HCT116 (cell line): ENCODE measurements around the gene BCL6. TPM values are rescaled to one million over a fixed set of nuclear protein-coding genes. Genes with fewer than 3 reads are reported as not detected.

Experiments used
- ATAC-seq: fragments of 200-7000 bp; cut with Tn5 transposase; 2 replicates; pipeline ENCODE4 v1.9.1; 2020; ENCODE audit warnings: mild to moderate bottlenecking, moderate library complexity
- BruUV-seq: library from RNA; stranded (reverse); fragments of 400-500 nt; replicated peaks from 2 replicates; lab custom pipeline; 2021; lab: Mats Ljungman, UMichigan
- CTCF ChIA-PET: fragments of 300-600 bp; sonication (Branson Sonifier 250); formaldehyde crosslinking; loops from one replicate; lab custom pipeline; 2021; ENCODE audit warnings: antibody characterized with exemption; lab: Charles Lee
- POLR2A ChIA-PET: fragments of 300-600, 350-600 bp; sonication (Branson Sonifier 250); formaldehyde crosslinking; loops from one replicate; lab custom pipeline; 2021; ENCODE audit warnings: antibody characterized with exemption; lab: Charles Lee
- RAD21 ChIA-PET, 2 experiments: fragments of 300-600 bp; sonication (Branson Sonifier 250); formaldehyde crosslinking; loops; one replicate each; lab custom pipeline; 2023; ENCODE audit warnings: low total read pairs in 2 of 2; ENCODE audit not compliant: uncharacterized antibody in 2 of 2, unreplicated experiment in 2 of 2, low non-redundant PET in 1 of 2; lab: Charles Lee
- DNase-seq: peaks from one replicate; pipeline ENCODE4 v3.0.0-alpha.2; 2010; ENCODE audit warnings: low read depth, low spot score
- H2AFZ ChIP-seq: fragments of 200-600 bp; shearing (Covaris generic), sonication (generic); 2 replicates; pipeline ENCODE4 v1.6.1; 2017; ENCODE audit warnings: low read depth, mixed run types, mixed read lengths, antibody characterized with exemption, low read length; ENCODE audit not compliant: poor library complexity, severe bottlenecking
- H3K27ac ChIP-seq: 2 replicates; pipeline ENCODE4 v1.5.1; 2012; ENCODE audit warnings: low read depth, low read length
- H3K27me3 ChIP-seq: fragments of 200-600 bp; sonication (generic); 2 replicates; pipeline ENCODE4 v1.6.1; 2016; ENCODE audit warnings: mixed run types, low read length, mixed read lengths; ENCODE audit not compliant: insufficient read depth
- H3K36me3 ChIP-seq, 2 experiments: fragments of 200-500 bp in 1 of 2; fragments of 200-600 bp in 1 of 2; sonication (Bioruptor generic) in 1 of 2; sonication (generic) in 1 of 2; 2 replicates each; pipeline versions ENCODE4 v1.5.1 to v1.6.1; 2014 to 2016; ENCODE audit warnings: low read length in 2 of 2, inconsistent platforms in 1 of 2, mixed read lengths in 1 of 2, mixed run types in 1 of 2; ENCODE audit not compliant: insufficient read depth in 2 of 2, control insufficient read depth in 1 of 2
- H3K4me1 ChIP-seq, 2 experiments: fragments of 200-600 bp in 1 of 2; sonication (generic) in 1 of 2; 2 replicates each; pipeline versions ENCODE4 v1.5.1 to v1.6.1; 2012 to 2017; ENCODE audit warnings: low read length in 2 of 2, inconsistent platforms in 1 of 2, mild to moderate bottlenecking in 1 of 2, mixed read lengths in 1 of 2, mixed run types in 1 of 2, moderate library complexity in 1 of 2; ENCODE audit not compliant: insufficient read depth in 2 of 2, control insufficient read depth in 1 of 2
- H3K4me2 ChIP-seq: fragments of 200-600 bp; sonication (generic); 2 replicates; pipeline ENCODE4 v1.6.1; 2017; ENCODE audit warnings: mixed run types, low read length, mixed read lengths
- H3K4me3 ChIP-seq, 2 experiments: fragments of 200-600 bp in 1 of 2; sonication (generic) in 1 of 2; replicated peaks in 1 of 2; 2 replicates each; pipeline ENCODE4 v1.5.1; 2011 to 2016; ENCODE audit warnings: low read length in 2 of 2, control low read depth in 1 of 2, low read depth in 1 of 2, mild to moderate bottlenecking in 1 of 2, mixed read lengths in 1 of 2, mixed run types in 1 of 2
- H3K79me2 ChIP-seq: fragments of 200-600 bp; sonication (generic); 2 replicates; pipeline ENCODE4 v1.6.1; 2017; ENCODE audit warnings: mild to moderate bottlenecking, mixed run types, low read length, moderate library complexity, mixed read lengths; ENCODE audit not compliant: insufficient read depth
- H3K9ac ChIP-seq: fragments of 200-600 bp; sonication (generic); 2 replicates; pipeline ENCODE4 v1.6.1; 2016; ENCODE audit warnings: low read length, mixed read lengths
- H3K9me2 ChIP-seq: fragments of 200-600 bp; sonication (generic), shearing (Covaris generic); 2 replicates; pipeline ENCODE4 v1.6.1; 2017; ENCODE audit warnings: mixed run types, mild to moderate bottlenecking, moderate library complexity; ENCODE audit not compliant: insufficient read depth
- H3K9me3 ChIP-seq, 2 experiments: fragments of 200-500 bp in 1 of 2; fragments of 200-600 bp in 1 of 2; sonication (Bioruptor generic) in 1 of 2; sonication (generic) in 1 of 2; 2 replicates each; pipeline ENCODE4 v1.6.1; 2014 to 2017; ENCODE audit warnings: low read length in 2 of 2, mixed read lengths in 2 of 2, inconsistent platforms in 1 of 2, low read depth in 1 of 2, mild to moderate bottlenecking in 1 of 2, mixed run types in 1 of 2, moderate library complexity in 1 of 2; ENCODE audit not compliant: control insufficient read depth in 1 of 2, insufficient read depth in 1 of 2
- H4K20me1 ChIP-seq: fragments of 200-600 bp; sonication (generic), shearing (Covaris generic); 2 replicates; pipeline ENCODE4 v1.6.1; 2017; ENCODE audit warnings: mixed run types, mild to moderate bottlenecking, moderate library complexity; ENCODE audit not compliant: insufficient read depth
- ATF3 ChIP-seq: IDR thresholded peaks from 2 replicates; pipeline ENCODE4 v1.6.1; 2012
- CTCF ChIP-seq, 3 experiments: fragments of 200-600 bp in 1 of 3; sonication (generic) in 1 of 3; IDR thresholded peaks in 2 of 3; conservative IDR thresholded peaks in 1 of 3; 2 replicates each; pipeline ENCODE4 v1.5.1; 2012 to 2017; ENCODE audit warnings: low read depth in 2 of 3, low read length in 2 of 3, antibody characterized with exemption in 1 of 3, borderline replicate concordance in 1 of 3, control low read depth in 1 of 3, mild to moderate bottlenecking in 1 of 3, mixed read lengths in 1 of 3, mixed run types in 1 of 3, moderate library complexity in 1 of 3; ENCODE audit not compliant: insufficient read depth in 1 of 3
- EZH2phosphoT487 ChIP-seq: fragments of 200-600 bp; IDR thresholded peaks from 2 replicates; pipeline ENCODE4 v1.6.1; 2018; ENCODE audit warnings: antibody characterized with exemption, borderline replicate concordance
- MAX ChIP-seq: IDR thresholded peaks from 2 replicates; pipeline ENCODE4 v1.6.1; 2012
- POLR2AphosphoS5 ChIP-seq: IDR thresholded peaks from 2 replicates; pipeline ENCODE4 v1.6.1; 2011; ENCODE audit warnings: mild to moderate bottlenecking, low read depth, low read length, moderate library complexity
- RAD21 ChIP-seq: IDR thresholded peaks from 2 replicates; pipeline ENCODE4 v1.6.1; 2012; ENCODE audit warnings: low read depth, mild to moderate bottlenecking
- REST ChIP-seq: IDR thresholded peaks from 2 replicates; pipeline ENCODE4 v1.6.1; 2012; ENCODE audit warnings: low read depth
- SP1 ChIP-seq: IDR thresholded peaks from 2 replicates; pipeline ENCODE4 v1.6.1; 2012; ENCODE audit warnings: low read depth
- YY1 ChIP-seq: IDR thresholded peaks from 2 replicates; pipeline ENCODE4 v1.6.1; 2011; ENCODE audit warnings: low read length, low read depth, moderate library complexity, mild to moderate bottlenecking; ENCODE audit not compliant: insufficient replicate concordance; ENCODE audit errors: extremely low read depth
- ZNF274 ChIP-seq: fragments of 200-500 bp; sonication (Bioruptor generic); IDR thresholded peaks from 2 replicates; pipeline ENCODE4 v1.6.1; 2014; ENCODE audit warnings: mild to moderate bottlenecking, low read depth, low read length, inconsistent platforms
- intact Hi-C: fragments of 100-400 bp; cut with micrococcal nuclease; formaldehyde crosslinking; loops from 2 replicates; pipeline ENCODE4 v1.10.0; 2022
- total RNA-seq: library from RNA; stranded (reverse); gene quantifications from one replicate; pipeline ENCODE4 v1.2.1, GENCODE V29; 2021; ENCODE audit not compliant: unreplicated experiment

BCL6 gene
- total RNA-seq, 1 experiment from 2014 or later = 17.5 TPM

GRCh38 chr3:187695449-187695848 lies 49.8 kb downstream of the BCL6 start:
- Histone ChIP-seq H3K27ac (no peak overlapping the region), H3K27me3 (peaks cover 13% of the 10 kb centered on the region; the same call in 1 of the 2 replicates), H3K36me3 (no peaks in the 10 kb centered on the region), H3K9ac (no peak overlapping the region), H3K79me2 (no peaks in the 10 kb centered on the region), H3K4me1 (no peaks in the 10 kb centered on the region), H3K9me3 (no peaks in the 10 kb centered on the region), H3K4me3 (no peak overlapping the region), H2AFZ (no peak overlapping the region), H3K9me2 (no peaks in the 10 kb centered on the region), H4K20me1 (no peaks in the 10 kb centered on the region), H3K4me2 (no peak overlapping the region)
- ATAC-seq (no peak), DNase-seq (no peak)
- ChIA-PET CTCF (no interaction called here), RAD21 (no interaction called here), POLR2A (no interaction called here)
- no TSS peak for BruUV-seq
- no peak for TF ChIP-seq POLR2AphosphoS5
- TF ChIP-seq MAX = no peak
- TF ChIP-seq ATF3 = no peak
- no peak for TF ChIP-seq CTCF (IDR thresholded peaks at IDR 0.05 in 2 of 3, conservative IDR thresholded peaks at IDR 0.05 in 1 of 3; ENCODE audit: borderline replicate concordance in 1 of 3, insufficient read depth in 1 of 3, low read depth in 2 of 3, low read length in 2 of 3)
- TF ChIP-seq SP1 = no peak
- no peak for TF ChIP-seq YY1
- TF ChIP-seq ZNF274 = no peak
- no peak for TF ChIP-seq REST
- TF ChIP-seq RAD21 = no peak
- TF ChIP-seq EZH2phosphoT487 = no peak
- intact Hi-C loops = no loop called here
